ENCODE results near the gene PRDX5. TPM values are rescaled to one million over a fixed set of nuclear protein-coding genes. Genes with fewer than 3 reads are reported as not detected.

Gene PRDX5
- total and polyA plus RNA-seq, 10 of the 15 experiments (the other 5 are each of a cell fraction or from before 2014, with no cell fraction given), result 95.7 to 406 (median 240) TPM

- ChIA-PET POLR2A (interaction anchor here (1.1 kb wide), 1 partner anchor 46 kb away, joined by 3 read pairs; no protein-coding TSS in a partner anchor), SMC1A (ENCODE audit: uncharacterized antibody, unreplicated experiment) (no interaction called here), CTCF (interaction anchor here (1.8 kb wide), 1 partner anchor 18 kb away, joined by 5 read pairs; no protein-coding TSS in a partner anchor), RAD21 (ENCODE audit: unreplicated experiment) (no interaction called here)
- TF ChIP-seq E4F1 (IDR thresholded peaks at IDR 0.05; ENCODE audit: borderline replicate concordance, partially characterized antibody), result no peak
- no peak for TF ChIP-seq SIX5 (IDR thresholded peaks at IDR 0.05; ENCODE audit: low read depth, low read length, severe bottlenecking)
- no peak for TF ChIP-seq ELK1 (IDR thresholded peaks at IDR 0.05; ENCODE audit: low read depth, low read length)
- no peak for TF ChIP-seq MEF2B (IDR thresholded peaks at IDR 0.05; ENCODE audit: partially characterized antibody, poor library complexity, severe bottlenecking)
- TF ChIP-seq MTA2 (IDR thresholded peaks at IDR 0.05; ENCODE audit: low read depth), result no peak
- no peak for TF ChIP-seq ZNF592 (IDR thresholded peaks at IDR 0.05)
- TF ChIP-seq KLF5 (IDR thresholded peaks at IDR 0.05; ENCODE audit: partially characterized antibody), result no peak
- FAIRE-seq (no peak), DNase-seq (ENCODE audit: low read depth, low spot score) (no peak), ATAC-seq (no peak)
- no peak overlapping the region for H3K9ac ChIP-seq (ENCODE audit: control insufficient read depth, insufficient read depth, low read length)
- H3K4me2 ChIP-seq (ENCODE audit: control insufficient read depth, insufficient read depth), result no peak overlapping the region
- H4K20me1 ChIP-seq (ENCODE audit: control insufficient read depth, insufficient read depth), result no peaks in the 10 kb centered on the region
- peaks cover 5% of the 10 kb centered on the region for H3K4me1 ChIP-seq (ENCODE audit: control insufficient read depth, insufficient read depth, low read length)
- H3K27me3 ChIP-seq (replicated peaks in 1 of 2; ENCODE audit: control insufficient read depth in 2 of 2, insufficient read depth in 2 of 2, low read length in 1 of 2), result no peaks in the 10 kb centered on the region
- peaks cover 0 to 8% of the 10 kb centered on the region in 2 experiments; a peak in 3 of 4 replicates for H3K36me3 ChIP-seq (ENCODE audit: control insufficient read depth in 2 of 2, insufficient read depth in 2 of 2, low read length in 1 of 2)
- BruUV-seq (replicated peaks), result no TSS peak
- H3K27ac ChIP-seq (ENCODE audit: control insufficient read depth, insufficient read depth), result no peak overlapping the region
- 85% methylated on average over 15 of the region's 18 CpGs for WGBS (ENCODE audit: insufficient coverage, insufficient replicate concordance, low lambda C conversion rate, missing lambda C conversion rate)
- peaks cover 19% of the 10 kb centered on the region for H3K79me2 ChIP-seq (ENCODE audit: control insufficient read depth, insufficient read depth, low read length)
- no peak overlapping the region for H2AFZ ChIP-seq (ENCODE audit: control insufficient read depth, low read depth, low read length)
- H3K4me3 ChIP-seq, result no peak overlapping the region
- in situ Hi-C loops (cut with MboI), result no loop called here
- H3K9me3 ChIP-seq (replicated peaks; ENCODE audit: control insufficient read depth, insufficient read depth, low read length), result no peaks in the 10 kb centered on the region
- intact Hi-C loops (cut with micrococcal nuclease; ENCODE audit: unreplicated experiment), result no loop called here
These were observed 4.3 kb upstream of the PRDX5 start for GRCh38 chr11:64313491-64314145.

Measured in GM12878 (cell line).